PFSK-1 (cell line): ENCODE data around the gene ZNF511.

Source experiments
- FOXP2 ChIP-seq: optimal IDR thresholded peaks from 2 replicates; pipeline ENCODE3; 2011; ENCODE audit warnings: borderline replicate concordance, control low read depth, inconsistent platforms; ENCODE audit not compliant: insufficient read depth; ENCODE audit errors: extremely low read length, extremely low read depth
- POLR2AphosphoS5 ChIP-seq: IDR thresholded peaks from 2 replicates; pipeline ENCODE4 v1.6.1; 2012; ENCODE audit warnings: low read depth, mild to moderate bottlenecking, control low read depth, low read length, moderate library complexity
- REST ChIP-seq, 2 experiments: IDR thresholded peaks; 2 replicates each; pipeline versions ENCODE4 v1.6.1 to v1.8.0; 2011 to 2012; ENCODE audit warnings: low read depth in 2 of 2, low read length in 2 of 2, control low read depth in 1 of 2, inconsistent platforms in 1 of 2, mild to moderate bottlenecking in 1 of 2, moderate library complexity in 1 of 2; ENCODE audit not compliant: insufficient read depth in 1 of 2

- TF ChIP-seq REST (IDR thresholded peaks at IDR 0.05; ENCODE audit: insufficient read depth in 1 of 2, low read depth in 2 of 2, low read length in 2 of 2) (no peak), POLR2AphosphoS5 (no peak), FOXP2 (no peak)
Observed at GRCh38 chr10:133259602-133259989, 49.1 kb upstream of the ZNF511 start.
